Stimulated activated CD8-positive, alpha-beta memory T cell treated with anti-CD3 and anti-CD28 coated beads, Interleukin-15, amount 100 ng/mL, for 4 hours (primary cell): ENCODE measurements around the gene KLF5.

Experiments
- DNase-seq, 2 donors: peaks; one replicate each; pipeline ENCODE4 v3.0.0-alpha.2; 2020; ENCODE audit warnings: low read depth in 2 of 2

The KLF5 gene

GRCh38 chr13:73059460-73060250 is 850 bp downstream of the KLF5 start:
- peak in 1 of 2 donors; percentile 5 for DNase-seq

- no peak for DNase-seq
Measured at GRCh38 chr13:73060251-73061160, 1.7 kb downstream of the KLF5 start.

GRCh38 chr13:73061473-73061872 is 2.7 kb downstream of the KLF5 start:
- DNase-seq, result no peak

GRCh38 chr13:73061876-73062275 is 3.1 kb downstream of the KLF5 start:
- no peak for DNase-seq

GRCh38 chr13:73062468-73062867 is 3.7 kb downstream of the KLF5 start:
- no peak for DNase-seq

- DNase-seq, result no peak
Measured at GRCh38 chr13:73063166-73063565, 4.4 kb downstream of the KLF5 start.

- no peak for DNase-seq
Measured at GRCh38 chr13:73065036-73065435, 6.2 kb downstream of the KLF5 start.

- no peak for DNase-seq
Measured at GRCh38 chr13:73065665-73066340, 7.0 kb downstream of the KLF5 start.

GRCh38 chr13:73069206-73069805 is 10.5 kb downstream of the KLF5 start:
- no peak for DNase-seq

GRCh38 chr13:73070451-73071098 is 11.8 kb downstream of the KLF5 start:
- DNase-seq, result no peak

- no peak for DNase-seq
Measured at GRCh38 chr13:73072239-73072900, 13.6 kb downstream of the KLF5 start.

GRCh38 chr13:73073050-73073449 is 14.2 kb downstream of the KLF5 start:
- no peak for DNase-seq

GRCh38 chr13:73074014-73074413 is 15.2 kb downstream of the KLF5 start:
- DNase-seq, result no peak

- no peak for DNase-seq
Measured at GRCh38 chr13:73074926-73075325, 16.1 kb downstream of the KLF5 start.

- DNase-seq, result no peak
Measured at GRCh38 chr13:73075546-73075945, 16.7 kb downstream of the KLF5 start.

GRCh38 chr13:73075954-73076353 is 17.1 kb downstream of the KLF5 start:
- DNase-seq, result no peak

GRCh38 chr13:73077865-73078264 is 19.1 kb downstream of the KLF5 start:
- DNase-seq, result no peak

- no peak for DNase-seq
Measured at GRCh38 chr13:73079359-73079758, 20.6 kb downstream of the KLF5 start.

GRCh38 chr13:73081256-73081915 is 22.6 kb downstream of the KLF5 start:
- DNase-seq, result no peak

GRCh38 chr13:73082471-73082870 is 23.7 kb downstream of the KLF5 start:
- DNase-seq, result no peak
